ENCODE results near the gene DGKB.

Gene DGKB

DNA sequence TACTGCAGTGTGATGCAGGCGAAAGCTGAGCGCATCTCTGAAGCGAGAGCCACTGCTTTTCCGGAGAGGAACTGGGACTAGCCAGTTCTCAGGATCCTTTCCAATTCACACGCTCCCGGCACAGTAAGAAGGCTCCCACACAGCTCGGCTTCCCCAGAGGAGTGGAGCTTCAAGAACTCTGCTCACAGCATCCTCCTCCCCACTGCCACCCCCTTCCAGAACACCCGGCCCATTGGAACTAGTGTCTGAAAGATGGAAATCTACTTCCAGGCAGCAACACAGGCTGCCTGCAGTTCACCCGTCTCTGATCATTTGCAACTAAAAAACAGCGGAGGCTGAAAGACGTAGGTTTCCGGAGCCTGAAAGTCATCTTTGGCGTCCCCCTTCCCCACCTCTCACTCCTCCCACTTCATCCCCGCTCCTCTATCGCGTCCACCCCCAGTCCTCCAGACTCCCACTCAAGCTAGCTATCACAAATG lies at the start of gene DGKB:
TSS of gene DGKB (minus strand) at position 163 of the 479 bp plus-strand sequence.
- H3K4me1 ChIP-seq (ENCODE audit: control insufficient read depth in 1 of 2, insufficient read depth in 1 of 2, low read depth in 1 of 2, low read length in 1 of 2), result no peaks in the 10 kb centered on the region
- no peak within 1 kb of the TSS for H3K4me3 ChIP-seq (ENCODE audit: low read depth in 1 of 2, low read length in 1 of 2)
- no peaks in the 10 kb centered on the region for H3K9me3 ChIP-seq
- no peak within 1 kb of the TSS for H3K27ac ChIP-seq
- TF ChIP-seq CTCF (IDR thresholded peaks at IDR 0.05), result no peak
- H3K27me3 ChIP-seq, result peaks cover 10% of the 10 kb centered on the region
- H3K36me3 ChIP-seq, result no peaks in the 10 kb centered on the region

DNA sequence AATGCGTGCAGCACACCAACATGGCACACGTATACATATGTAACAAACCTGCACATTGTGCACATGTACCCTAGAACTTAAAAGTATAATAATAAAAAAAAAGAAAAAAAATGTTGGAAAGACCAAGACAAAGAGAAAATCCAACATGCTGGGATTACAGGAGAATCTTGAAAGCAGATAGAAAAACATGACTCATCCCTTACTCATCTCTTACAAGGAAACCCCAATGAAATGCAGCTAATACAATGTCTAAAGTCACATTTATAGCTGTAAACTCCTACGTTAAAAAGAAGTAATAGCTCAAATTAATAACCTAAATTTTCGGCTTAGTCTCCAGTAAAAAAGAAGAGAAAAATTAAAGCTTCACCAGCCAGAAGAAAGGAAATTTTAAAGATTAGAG lies 47.5 kb upstream of the DGKB start:
- no peak overlapping the region for H3K27ac ChIP-seq
- H3K4me1 ChIP-seq (ENCODE audit: control insufficient read depth in 1 of 2, insufficient read depth in 1 of 2, low read depth in 1 of 2, low read length in 1 of 2), result no peaks in the 10 kb centered on the region
- H3K36me3 ChIP-seq, result no peaks in the 10 kb centered on the region
- no peak overlapping the region for H3K4me3 ChIP-seq (ENCODE audit: low read depth in 1 of 2, low read length in 1 of 2)
- H3K9me3 ChIP-seq, result no peaks in the 10 kb centered on the region
- no peaks in the 10 kb centered on the region for H3K27me3 ChIP-seq
- TF ChIP-seq CTCF (IDR thresholded peaks at IDR 0.05), result no peak

GRCh38 chr7:14938181-14938580 lies 35.6 kb upstream of the DGKB start:
- Histone ChIP-seq H3K4me3 (ENCODE audit: low read depth in 1 of 2, low read length in 1 of 2) (no peak overlapping the region), H3K27ac (no peak overlapping the region), H3K36me3 (no peaks in the 10 kb centered on the region), H3K9me3 (no peaks in the 10 kb centered on the region), H3K4me1 (ENCODE audit: control insufficient read depth in 1 of 2, insufficient read depth in 1 of 2, low read depth in 1 of 2, low read length in 1 of 2) (no peaks in the 10 kb centered on the region), H3K27me3 (no peaks in the 10 kb centered on the region)
- no peak for TF ChIP-seq CTCF (IDR thresholded peaks at IDR 0.05)

DNA sequence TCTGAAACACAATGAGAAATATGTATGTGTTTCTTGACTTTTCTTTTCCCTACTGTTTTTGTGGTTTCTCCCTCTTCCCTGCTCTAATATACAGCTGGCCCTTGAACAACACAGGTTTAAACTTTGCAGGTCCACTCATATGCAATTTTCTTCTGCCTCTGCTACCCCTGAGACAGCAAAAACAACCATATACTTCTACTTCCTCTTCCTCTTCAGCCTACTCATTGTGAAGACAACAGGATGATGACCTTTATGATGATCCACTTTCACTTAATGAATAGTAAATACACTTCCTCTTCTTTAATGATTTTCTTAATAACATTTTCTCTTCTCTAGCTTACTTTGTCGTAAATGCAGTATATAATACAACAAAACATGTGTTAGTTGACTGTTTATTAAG lies 35.0 kb upstream of the DGKB start:
- Histone ChIP-seq H3K27ac (no peak overlapping the region), H3K27me3 (no peaks in the 10 kb centered on the region), H3K4me3 (ENCODE audit: low read depth in 1 of 2, low read length in 1 of 2) (no peak overlapping the region), H3K9me3 (no peaks in the 10 kb centered on the region), H3K36me3 (no peaks in the 10 kb centered on the region), H3K4me1 (ENCODE audit: control insufficient read depth in 1 of 2, insufficient read depth in 1 of 2, low read depth in 1 of 2, low read length in 1 of 2) (no peaks in the 10 kb centered on the region)
- no peak for TF ChIP-seq CTCF (IDR thresholded peaks at IDR 0.05)

GRCh38 chr7:14936554-14936953 lies 34.0 kb upstream of the DGKB start:
- no peak for TF ChIP-seq CTCF (IDR thresholded peaks at IDR 0.05)
- Histone ChIP-seq H3K27ac (no peak overlapping the region), H3K9me3 (no peaks in the 10 kb centered on the region)

GRCh38 chr7:14934839-14935238 lies 32.3 kb upstream of the DGKB start:
- Histone ChIP-seq H3K27ac (no peak overlapping the region), H3K4me1 (ENCODE audit: control insufficient read depth in 1 of 2, insufficient read depth in 1 of 2, low read depth in 1 of 2, low read length in 1 of 2) (no peaks in the 10 kb centered on the region)
- no peak for TF ChIP-seq CTCF (IDR thresholded peaks at IDR 0.05)

More at GRCh38 chr7:14936554-14936953, 34.0 kb upstream of the DGKB start:
- Histone ChIP-seq H3K4me3 (ENCODE audit: low read depth in 1 of 2, low read length in 1 of 2) (no peak overlapping the region), H3K4me1 (ENCODE audit: control insufficient read depth in 1 of 2, insufficient read depth in 1 of 2, low read depth in 1 of 2, low read length in 1 of 2) (no peaks in the 10 kb centered on the region), H3K27me3 (no peaks in the 10 kb centered on the region), H3K36me3 (no peaks in the 10 kb centered on the region)

More at GRCh38 chr7:14934839-14935238, 32.3 kb upstream of the DGKB start:
- H3K4me3 ChIP-seq (ENCODE audit: low read depth in 1 of 2, low read length in 1 of 2), result no peak overlapping the region
- no peaks in the 10 kb centered on the region for H3K36me3 ChIP-seq
- no peaks in the 10 kb centered on the region for H3K27me3 ChIP-seq
- no peaks in the 10 kb centered on the region for H3K9me3 ChIP-seq
